Measurements from ENCODE around the gene USP44. TPM values are rescaled to one million over a fixed set of nuclear protein-coding genes. Genes with fewer than 3 reads are reported as not detected.
A peak's percentile ranks its signal among the peaks of the same experiment; 100 is the strongest.

The USP44 gene
- total RNA-seq, 1 experiment from 2014 or later = not detected

- no peak for DNase-seq (ENCODE audit: low spot score)
Observed at GRCh38 chr12:95548539-95549391, 2.5 kb downstream of the USP44 start.

GRCh38 chr12:95548056-95548538, 3.2 kb downstream of the USP44 start:
- no peak for DNase-seq (ENCODE audit: low spot score)

GRCh38 chr12:95547522-95548055, 3.7 kb downstream of the USP44 start:
- no peak for DNase-seq (ENCODE audit: low spot score)

- no peak for DNase-seq (ENCODE audit: low spot score)
Observed at GRCh38 chr12:95546491-95546813, 4.8 kb downstream of the USP44 start.

- DNase-seq (ENCODE audit: low spot score) = no peak
Observed at GRCh38 chr12:95545731-95546490, 5.4 kb downstream of the USP44 start.

- DNase-seq (ENCODE audit: low spot score) = no peak
Observed at GRCh38 chr12:95545303-95545702, 6.0 kb downstream of the USP44 start.

- no peak for DNase-seq (ENCODE audit: low spot score)
Observed at GRCh38 chr12:95544756-95545155, 6.5 kb downstream of the USP44 start.

GRCh38 chr12:95543305-95543704, 8.0 kb downstream of the USP44 start:
- no peak for DNase-seq (ENCODE audit: low spot score)

- no peak for DNase-seq (ENCODE audit: low spot score)
Observed at GRCh38 chr12:95541436-95541835, 9.8 kb downstream of the USP44 start.

GRCh38 chr12:95538656-95539055, 12.6 kb downstream of the USP44 start:
- DNase-seq (ENCODE audit: low spot score) = no peak

- DNase-seq (ENCODE audit: low spot score) = no peak
Observed at GRCh38 chr12:95538006-95538405, 13.3 kb downstream of the USP44 start.

- no peak for DNase-seq (ENCODE audit: low spot score)
Observed at GRCh38 chr12:95533985-95534384, 17.3 kb downstream of the USP44 start.

- DNase-seq (ENCODE audit: low spot score) = peak; percentile 35
Observed at GRCh38 chr12:95532851-95533250, 18.4 kb downstream of the USP44 start.

- DNase-seq (ENCODE audit: low spot score) = no peak
Observed at GRCh38 chr12:95529693-95530225, 21.5 kb downstream of the USP44 start.

- no peak for DNase-seq (ENCODE audit: low spot score)
Observed at GRCh38 chr12:95528431-95528830, 22.8 kb downstream of the USP44 start.

- DNase-seq (ENCODE audit: low spot score) = no peak
Observed at GRCh38 chr12:95522692-95523091, 28.6 kb downstream of the USP44 start.

GRCh38 chr12:95520816-95521215, 30.5 kb downstream of the USP44 start:
- no peak for DNase-seq (ENCODE audit: low spot score)

GRCh38 chr12:95518944-95519343, 32.3 kb downstream of the USP44 start:
- no peak for DNase-seq (ENCODE audit: low spot score)

- DNase-seq (ENCODE audit: low spot score) = no peak
Observed at GRCh38 chr12:95517246-95517645, 34.0 kb downstream of the USP44 start.

GRCh38 chr12:95516757-95517156, 34.5 kb downstream of the USP44 start:
- no peak for DNase-seq (ENCODE audit: low spot score)

GRCh38 chr12:95515197-95515596, 36.1 kb downstream of the USP44 start:
- no peak for DNase-seq (ENCODE audit: low spot score)

GRCh38 chr12:95513599-95513998, 37.7 kb downstream of the USP44 start:
- DNase-seq (ENCODE audit: low spot score) = no peak

All from H4 (cell line).